ENCODE results near the gene SERPINB3.
"Not testable (repeated sequence)": the region's sequence is repeated elsewhere in the genome, so short reads cannot be mapped to it uniquely, and the experiment has no call there.

SERPINB3 gene

GRCh38 chr18:63661750-63662149 is at the start of gene SERPINB3:
Gene SERPINB3 (minus strand): TSS chr18:63661893. CDS start chr18:63661216, 677 bp downstream.
- not testable (repeated sequence) for DNase-seq (ENCODE audit: low read depth in 2 of 2)

DNA sequence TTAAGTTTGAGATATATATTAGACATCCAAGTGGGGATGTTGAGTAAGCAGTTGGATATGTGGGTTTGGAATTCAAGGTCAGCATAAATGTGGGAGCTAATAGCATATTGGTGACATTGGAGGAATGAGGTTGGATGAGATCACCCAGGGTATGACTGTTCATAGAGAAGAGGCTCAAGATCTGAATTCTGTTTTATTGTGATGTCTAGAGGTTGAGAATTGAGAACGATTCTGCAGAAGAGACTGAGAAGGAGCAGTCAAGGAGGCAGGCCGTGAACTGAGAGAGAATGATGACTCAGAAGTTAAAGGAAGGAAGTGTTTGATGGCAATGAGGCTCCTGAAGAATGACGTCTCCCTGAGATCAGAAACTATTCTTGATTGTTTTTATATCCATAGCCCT is 47.0 kb upstream of the SERPINB3 start:
- no peak for DNase-seq (ENCODE audit: low read depth in 2 of 2)

DNA sequence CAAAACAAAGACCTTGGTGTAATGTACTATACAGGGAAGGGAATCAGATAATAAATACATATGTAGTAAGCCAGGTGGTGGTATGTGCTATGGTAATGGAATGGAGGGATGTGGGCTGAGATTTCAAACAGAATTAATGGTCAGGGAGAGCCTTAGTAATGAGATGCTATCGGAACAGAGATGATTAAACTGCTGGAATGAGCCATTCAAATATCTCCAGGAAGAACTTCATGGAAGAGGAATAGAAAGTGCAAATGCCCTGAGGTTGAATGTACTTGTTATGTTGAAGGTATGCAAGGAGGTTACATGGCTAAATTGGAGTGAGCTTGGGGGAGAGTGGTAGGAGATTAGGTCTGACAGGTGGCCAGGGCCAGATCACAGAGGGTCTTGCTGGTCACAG is 46.1 kb upstream of the SERPINB3 start:
- no peak for DNase-seq (ENCODE audit: low read depth in 2 of 2)

DNA sequence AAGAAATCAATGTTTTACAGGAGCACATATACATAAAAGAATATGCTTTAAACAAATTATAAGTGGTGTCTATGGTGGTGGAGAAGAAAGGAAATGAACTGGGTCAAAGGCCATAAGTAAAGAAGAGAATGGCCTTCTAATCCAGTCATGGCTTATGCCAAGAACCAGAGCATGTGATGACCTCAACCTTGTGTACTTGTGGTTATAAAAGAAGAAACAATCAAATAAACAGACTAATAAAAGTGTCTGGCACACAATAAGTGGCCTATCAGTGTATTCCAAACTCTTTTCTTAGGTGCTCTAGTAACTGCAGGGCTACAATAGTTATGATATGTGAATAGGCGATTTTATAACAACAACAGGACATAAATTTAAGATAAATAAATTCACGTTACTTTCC is 43.7 kb upstream of the SERPINB3 start:
- DNase-seq (ENCODE audit: low read depth in 2 of 2): no peak

DNA sequence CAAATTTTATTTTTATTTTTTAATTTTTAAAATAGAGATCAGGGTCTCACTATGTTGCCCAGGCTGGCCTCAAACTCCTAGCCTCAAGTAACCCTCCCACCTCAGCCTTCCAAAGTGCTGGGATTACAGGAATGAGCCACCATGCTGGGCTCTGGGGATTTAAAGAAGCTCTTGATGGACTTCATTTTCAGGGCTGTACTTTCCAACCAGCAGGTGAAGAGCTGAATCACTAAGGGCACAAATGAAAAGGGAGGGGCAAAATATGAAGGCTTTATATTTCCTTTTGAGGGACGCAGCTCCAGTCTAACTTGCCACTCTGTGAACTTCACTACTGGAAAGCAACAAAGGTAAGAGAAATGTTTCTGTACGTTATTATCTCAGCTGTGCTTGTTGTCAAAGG is 41.0 kb upstream of the SERPINB3 start, which contains the start of gene SERPINB11:
TSS of gene SERPINB11 (plus strand) at position 301 of the 400 bp plus-strand sequence. CDS start 7,234 bp downstream, outside the sequence.
- DNase-seq (ENCODE audit: low read depth in 2 of 2): no peak

DNA sequence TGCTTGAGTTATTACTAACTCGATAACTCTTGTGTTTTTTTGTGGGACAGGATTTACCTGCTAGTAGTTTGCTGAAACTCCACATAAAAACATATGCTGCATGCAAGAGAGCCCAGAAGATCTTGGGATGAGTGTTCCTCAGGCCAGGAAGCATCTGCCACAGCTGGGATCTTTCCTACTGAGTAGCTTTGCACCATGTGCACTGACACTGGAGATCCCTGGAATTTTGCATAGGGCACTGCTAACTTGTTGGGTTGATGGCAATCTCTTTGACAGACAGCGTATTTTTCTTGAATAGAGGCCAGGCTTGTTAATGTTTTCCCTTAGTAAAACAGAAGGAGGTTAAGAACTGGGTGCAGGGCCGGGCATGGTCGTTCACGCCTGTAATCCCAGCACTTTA is 40.3 kb upstream of the SERPINB3 start:
- no peak for DNase-seq (ENCODE audit: low read depth in 2 of 2)

GRCh38 chr18:63700501-63700900 is 38.8 kb upstream of the SERPINB3 start:
- no peak for DNase-seq (ENCODE audit: low read depth in 2 of 2)

GRCh38 chr18:63697097-63697660 is 35.5 kb upstream of the SERPINB3 start:
- no peak for DNase-seq (ENCODE audit: low read depth in 2 of 2)

GRCh38 chr18:63689064-63689463 is 27.4 kb upstream of the SERPINB3 start:
- no peak for DNase-seq (ENCODE audit: low read depth in 2 of 2)

DNA sequence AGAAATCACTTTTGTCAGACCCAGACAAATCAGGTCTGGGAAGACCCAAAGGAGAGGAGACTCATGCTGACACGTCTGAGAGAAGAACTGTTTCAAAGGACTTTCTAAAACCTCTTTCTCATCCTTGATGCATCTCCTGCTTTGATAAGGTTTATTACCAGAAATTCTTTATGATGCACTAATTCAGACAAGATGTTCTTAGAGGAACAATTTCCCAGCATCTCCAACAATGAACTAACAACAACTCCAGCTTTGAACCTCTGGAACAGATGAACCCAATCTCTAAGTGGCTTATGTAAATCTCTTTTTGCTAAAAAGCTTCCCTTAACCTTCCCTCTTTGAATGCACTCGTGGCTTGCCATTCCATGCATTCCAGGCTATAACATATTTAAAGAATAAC is 25.2 kb upstream of the SERPINB3 start:
- no peak for DNase-seq (ENCODE audit: low read depth in 2 of 2)

DNA sequence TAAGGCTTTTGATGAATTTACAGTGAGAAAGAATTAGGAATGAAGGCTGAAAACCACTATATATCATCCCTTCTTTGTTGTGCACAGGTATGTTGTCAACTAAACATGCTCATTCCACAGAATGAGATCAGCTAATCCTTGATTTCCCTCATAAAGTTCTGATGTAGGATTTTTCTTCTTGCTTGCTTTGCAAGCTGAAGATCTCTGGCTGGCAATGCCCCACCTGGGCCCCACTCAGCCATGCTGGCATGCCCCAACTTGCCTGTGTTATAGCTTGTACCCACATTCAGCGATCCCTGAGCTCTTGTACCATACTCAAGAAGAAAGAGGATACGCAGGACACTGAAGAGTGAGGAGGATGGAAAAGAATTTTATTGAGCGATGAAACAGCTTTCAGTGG is 23.0 kb upstream of the SERPINB3 start:
- DNase-seq (ENCODE audit: low read depth in 2 of 2): no peak

GRCh38 chr18:63683890-63684289 is 22.2 kb upstream of the SERPINB3 start:
- DNase-seq (ENCODE audit: low read depth in 2 of 2): no peak

DNA sequence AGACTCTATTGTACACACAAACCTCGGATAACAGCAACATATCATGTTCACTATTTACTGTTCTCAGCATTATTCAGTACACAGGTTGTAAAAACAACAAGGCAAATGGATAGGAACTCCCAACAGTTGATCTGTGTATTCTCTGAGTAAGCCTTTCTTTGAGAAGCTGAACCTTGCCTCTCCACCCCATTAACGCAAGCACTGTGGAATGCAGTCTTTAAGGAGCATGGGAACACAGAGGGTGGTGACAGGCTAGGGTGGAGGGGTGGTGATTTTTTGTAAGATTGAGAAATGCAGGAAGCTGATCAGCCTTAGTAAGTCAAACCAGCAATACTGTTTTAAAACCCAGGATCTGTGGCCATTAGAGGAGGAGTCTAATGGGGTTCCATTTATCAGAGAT is 21.5 kb upstream of the SERPINB3 start:
- DNase-seq (ENCODE audit: low read depth in 2 of 2): no peak

DNA sequence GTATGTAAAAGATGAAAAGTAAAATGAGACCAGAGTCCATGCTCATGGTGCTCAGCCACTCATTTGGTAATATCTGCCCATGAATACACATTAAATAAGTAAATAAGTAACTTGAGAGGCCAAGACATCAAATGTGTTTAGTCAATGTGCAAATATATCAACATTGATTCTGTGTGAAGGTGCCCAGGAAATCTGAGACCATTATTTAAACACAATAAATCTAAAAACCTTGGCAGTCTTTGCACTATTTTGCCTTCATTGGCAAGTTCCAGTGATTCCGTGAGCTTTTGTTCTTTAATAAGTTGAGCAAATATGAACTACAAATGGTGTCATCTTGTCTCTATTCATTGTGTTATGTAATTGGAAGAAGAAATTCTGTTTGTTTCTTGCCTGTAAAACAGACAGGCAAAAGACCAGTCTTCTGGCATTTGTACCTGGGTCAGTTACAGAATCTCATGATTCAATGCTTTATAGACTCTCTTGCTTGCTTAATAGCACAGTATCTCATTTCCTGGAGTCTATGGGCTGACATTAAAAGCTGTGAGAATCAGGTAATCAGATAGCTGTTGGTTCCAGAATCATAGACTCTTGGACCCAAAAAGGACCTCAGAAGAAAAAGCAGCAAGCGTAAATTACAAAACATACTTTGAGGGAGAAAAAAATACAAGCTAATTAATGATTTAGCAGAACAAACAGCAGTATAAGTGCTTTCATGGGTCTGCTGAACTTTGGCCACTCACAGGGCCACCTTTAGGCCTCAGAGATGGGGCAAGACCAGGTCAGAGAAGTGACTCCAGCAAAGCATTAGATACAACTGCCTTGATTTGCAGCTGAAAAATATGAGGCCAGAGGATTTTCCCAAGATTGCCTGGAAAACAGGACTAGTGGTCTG is 20.0 kb upstream of the SERPINB3 start:
- DNase-seq (ENCODE audit: low read depth in 2 of 2): no peak

DNA sequence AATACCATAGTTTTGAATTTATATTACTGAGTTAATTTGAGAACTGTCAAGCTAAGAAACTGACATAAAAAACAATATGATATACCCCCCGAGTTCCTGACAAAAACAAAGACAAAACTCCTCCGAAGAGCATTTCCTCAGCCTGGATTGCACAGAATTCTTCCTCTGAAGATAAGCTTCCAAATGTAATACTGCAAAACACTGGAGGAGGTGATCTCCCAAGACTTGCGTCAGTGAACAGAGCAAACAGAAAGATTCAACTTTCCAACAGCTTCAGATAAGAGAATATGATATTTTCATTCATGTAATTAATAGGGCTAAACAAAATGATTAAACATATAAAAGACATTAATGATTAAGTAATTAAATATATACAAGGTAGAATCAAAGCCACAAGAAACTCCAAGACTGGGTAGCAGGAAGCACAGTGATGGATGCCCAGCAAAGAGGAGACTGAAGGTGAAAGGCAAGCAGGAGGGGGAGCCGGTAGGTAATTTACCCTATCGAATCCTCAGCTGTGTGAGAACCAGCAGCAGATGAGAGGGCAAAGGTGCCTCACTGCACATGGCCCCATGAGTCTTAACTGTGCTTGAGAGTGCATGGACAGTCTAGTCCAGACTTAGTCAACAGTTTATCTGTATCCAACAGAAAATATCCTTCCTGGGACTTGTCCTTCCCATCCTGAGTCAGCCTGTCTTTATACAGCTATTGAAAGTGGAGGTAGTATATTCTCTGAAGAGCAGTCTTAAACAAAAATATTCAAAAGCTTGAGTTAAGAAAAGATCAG is 18.3 kb upstream of the SERPINB3 start:
- DNase-seq (ENCODE audit: low read depth in 2 of 2): no peak

- no peak for DNase-seq (ENCODE audit: low read depth in 2 of 2)
Measured at GRCh38 chr18:63677500-63678225, 16.0 kb upstream of the SERPINB3 start.

DNA sequence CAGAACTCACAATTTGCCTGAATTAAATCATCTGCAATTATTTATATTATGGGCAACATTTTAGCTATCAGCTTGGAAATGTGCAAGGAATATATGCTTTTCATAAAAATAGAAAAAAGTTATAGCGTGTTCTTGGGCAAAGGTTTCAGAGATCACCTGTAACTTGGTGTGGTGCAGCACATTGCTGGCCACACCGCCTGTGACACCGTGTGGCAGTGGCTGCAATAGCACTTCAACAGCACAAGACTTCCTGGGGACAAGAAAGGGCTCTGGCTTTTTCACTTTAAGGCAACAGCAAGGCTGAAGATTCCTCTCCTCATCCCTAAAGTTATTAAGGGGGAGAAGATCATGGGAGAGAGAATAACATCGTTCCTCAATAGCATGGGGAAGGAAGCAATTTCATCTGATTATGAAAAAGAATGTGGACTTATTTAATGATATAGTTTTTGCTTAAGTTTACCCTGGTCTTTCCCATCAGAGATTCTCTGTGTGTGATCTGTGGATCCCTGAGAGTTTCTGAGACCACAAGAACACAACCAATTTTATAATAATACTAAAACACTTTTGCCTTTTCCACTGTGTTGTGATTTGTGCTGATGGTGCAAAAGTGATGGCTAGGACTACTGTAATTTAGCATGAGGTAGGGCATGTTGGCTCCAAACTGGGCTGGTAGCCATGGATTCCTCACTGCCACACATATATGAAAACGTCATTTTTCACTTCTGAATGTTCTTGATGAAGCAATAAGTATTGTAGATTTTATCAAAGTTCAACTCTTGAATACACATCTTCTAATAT is 15.0 kb upstream of the SERPINB3 start:
- no peak for DNase-seq (ENCODE audit: low read depth in 2 of 2)

- DNase-seq (ENCODE audit: low read depth in 2 of 2): no peak
Measured at GRCh38 chr18:63664571-63664970, 2.9 kb upstream of the SERPINB3 start.

GRCh38 chr18:63658920-63659319 is 2.8 kb downstream of the SERPINB3 start:
- DNase-seq (ENCODE audit: low read depth in 2 of 2): not testable (repeated sequence)

- DNase-seq (ENCODE audit: low read depth in 2 of 2): not testable (repeated sequence)
Measured at GRCh38 chr18:63650271-63650670, 11.4 kb downstream of the SERPINB3 start.

GRCh38 chr18:63648241-63648640 is 13.5 kb downstream of the SERPINB3 start:
- DNase-seq (ENCODE audit: low read depth in 2 of 2): no peak

Data from stimulated activated CD8-positive, alpha-beta memory T cell treated with anti-CD3 and anti-CD28 coated beads, Interleukin-2, amount 100 ng/mL, for 48 hours (primary cell).